ENCODE measurements around the gene MPPE1. TPM values are rescaled to one million over a fixed set of nuclear protein-coding genes. Genes with fewer than 3 reads are reported as not detected.

Gene MPPE1
- total and polyA plus RNA-seq, 9 of the 15 experiments (the other 6 are each of a cell fraction or from before 2014, with no cell fraction given), result 10.7 to 19.5 (median 13.3) TPM

GRCh38 chr18:11937874-11938478, 29.9 kb upstream of the MPPE1 start (continued):
- peak; percentile 93 for TF ChIP-seq REST (IDR thresholded peaks at IDR 0.05; ENCODE audit: borderline replicate concordance)
- TF ChIP-seq REST (CRISPR knock-in tag; IDR thresholded peaks at IDR 0.05; ENCODE audit: low read depth), result no peak
- TF ChIP-seq MBD2 (IDR thresholded peaks at IDR 0.05; ENCODE audit: borderline replicate concordance, low read depth), result no peak
- TF ChIP-seq JUND (IDR thresholded peaks at IDR 0.05; ENCODE audit: borderline replicate concordance, low read depth, low read length), result peak; percentile 22; the same call in 1 of the 2 replicates
- no peak for TF ChIP-seq JUND (tag; IDR thresholded peaks at IDR 0.05; ENCODE audit: borderline replicate concordance, low read depth, low read length)
- no peak for TF ChIP-seq FOXP4 (CRISPR knock-in tag; IDR thresholded peaks at IDR 0.05; ENCODE audit: borderline replicate concordance)
- TF ChIP-seq TBL1XR1 (IDR thresholded peaks at IDR 0.05; ENCODE audit: low read length in 2 of 2), result peak in 1 of 2 experiments; percentile 35; a peak in 1 of 4 replicates
- no peak for TF ChIP-seq MBD1 (CRISPR knock-in tag; IDR thresholded peaks at IDR 0.05)
- TF ChIP-seq SMC3 (conservative IDR thresholded peaks at IDR 0.05; ENCODE audit: insufficient read depth, low read depth, low read length), result peak; percentile 92
- TF ChIP-seq CC2D1A (IDR thresholded peaks at IDR 0.05), result 0 out of 2 replicates have a peak, but pooled peaks have one; percentile 38
- TF ChIP-seq ZNF561 (CRISPR knock-in tag; conservative IDR thresholded peaks at IDR 0.05), result no peak
